GM18907 (cell line): Measurements from ENCODE around the gene PARVA.

Experiments used
- ATAC-seq: cut with Tn5 transposase; IDR thresholded peaks from one replicate; pipeline ENCODE4 v1.9.1; 2021; ENCODE audit warnings: mild to moderate bottlenecking, moderate library complexity; ENCODE audit not compliant: unreplicated experiment

PARVA gene

GRCh38 chr11:12430351-12430750 is 53.0 kb downstream of the PARVA start:
- ATAC-seq, result no peak

- no peak for ATAC-seq
Measured at GRCh38 chr11:12430954-12431595, 53.7 kb downstream of the PARVA start.

GRCh38 chr11:12432507-12432906 is 55.1 kb downstream of the PARVA start:
- ATAC-seq, result no peak

GRCh38 chr11:12433121-12433520 is 55.8 kb downstream of the PARVA start:
- ATAC-seq, result no peak

GRCh38 chr11:12433571-12434324 is 56.4 kb downstream of the PARVA start:
- no peak for ATAC-seq

GRCh38 chr11:12434325-12434654 is 56.9 kb downstream of the PARVA start:
- no peak for ATAC-seq

- no peak for ATAC-seq
Measured at GRCh38 chr11:12435264-12435663, 57.9 kb downstream of the PARVA start.

- no peak for ATAC-seq
Measured at GRCh38 chr11:12436266-12436665, 58.9 kb downstream of the PARVA start.

GRCh38 chr11:12438291-12438690 is 60.9 kb downstream of the PARVA start:
- no peak for ATAC-seq

- no peak for ATAC-seq
Measured at GRCh38 chr11:12439615-12440014, 62.2 kb downstream of the PARVA start.

- ATAC-seq, result no peak
Measured at GRCh38 chr11:12440565-12440964, 63.2 kb downstream of the PARVA start.

- no peak for ATAC-seq
Measured at GRCh38 chr11:12441231-12441861, 64.0 kb downstream of the PARVA start.

GRCh38 chr11:12444601-12445000 is 67.2 kb downstream of the PARVA start:
- ATAC-seq, result no peak

- ATAC-seq, result no peak
Measured at GRCh38 chr11:12445001-12445400, 67.6 kb downstream of the PARVA start.

GRCh38 chr11:12446863-12447262 is 69.5 kb downstream of the PARVA start:
- no peak for ATAC-seq

GRCh38 chr11:12448131-12448939 is 71.0 kb downstream of the PARVA start:
- no peak for ATAC-seq

GRCh38 chr11:12449961-12450715 is 72.8 kb downstream of the PARVA start:
- ATAC-seq, result no peak

- no peak for ATAC-seq
Measured at GRCh38 chr11:12451179-12451814, 73.9 kb downstream of the PARVA start.

GRCh38 chr11:12453243-12453642 is 75.9 kb downstream of the PARVA start:
- no peak for ATAC-seq

GRCh38 chr11:12454782-12455181 is 77.4 kb downstream of the PARVA start:
- no peak for ATAC-seq
